GM21825 (cell line): Measurements from ENCODE around the gene DEUP1.
"Not testable (repeated sequence)": the region's sequence is repeated elsewhere in the genome, so short reads cannot be mapped to it uniquely, and the experiment has no call there.

Experiments used
- ATAC-seq: cut with Tn5 transposase; IDR thresholded peaks from one replicate; pipeline ENCODE4 v1.9.1; 2021; ENCODE audit warnings: mild to moderate bottlenecking, moderate library complexity; ENCODE audit not compliant: unreplicated experiment

DEUP1 gene

DNA sequence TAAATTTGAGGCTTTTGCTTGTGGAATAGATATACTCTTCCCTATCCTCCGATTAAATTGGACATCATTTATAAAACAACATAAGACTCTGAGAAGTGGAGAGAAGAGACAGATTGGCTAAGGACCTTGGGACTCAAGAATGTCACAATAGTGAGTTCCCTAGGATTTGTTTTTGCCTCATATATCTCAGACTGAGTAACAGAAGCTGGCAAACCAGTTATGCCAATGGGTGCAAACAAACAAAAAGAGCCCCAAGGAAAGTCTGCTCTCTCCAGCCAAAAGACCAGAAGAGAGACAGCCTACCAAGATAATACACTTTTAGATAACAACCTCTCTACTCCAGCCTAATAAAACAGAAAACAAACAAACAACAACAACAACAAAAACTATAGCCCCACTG is 28.9 kb downstream of the DEUP1 start:
- no peak for ATAC-seq

DNA sequence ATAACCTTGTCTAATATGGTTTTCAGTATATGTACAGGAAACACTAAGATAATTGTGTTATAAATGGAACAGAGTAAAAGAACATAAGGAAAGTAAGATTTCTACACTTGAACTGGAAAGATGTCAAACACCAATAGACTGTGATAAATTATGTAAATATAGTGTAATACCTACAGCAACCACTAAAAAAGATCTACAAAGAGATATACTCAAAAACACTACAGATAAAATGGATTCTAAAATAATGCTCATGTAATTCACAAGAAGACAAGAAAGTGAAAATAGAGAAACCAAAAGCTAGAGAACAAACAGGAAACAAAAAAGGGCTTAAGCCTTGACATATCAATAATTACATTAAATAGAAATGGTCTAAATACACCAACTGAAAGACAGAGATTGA is 30.9 kb downstream of the DEUP1 start:
- no peak for ATAC-seq

DNA sequence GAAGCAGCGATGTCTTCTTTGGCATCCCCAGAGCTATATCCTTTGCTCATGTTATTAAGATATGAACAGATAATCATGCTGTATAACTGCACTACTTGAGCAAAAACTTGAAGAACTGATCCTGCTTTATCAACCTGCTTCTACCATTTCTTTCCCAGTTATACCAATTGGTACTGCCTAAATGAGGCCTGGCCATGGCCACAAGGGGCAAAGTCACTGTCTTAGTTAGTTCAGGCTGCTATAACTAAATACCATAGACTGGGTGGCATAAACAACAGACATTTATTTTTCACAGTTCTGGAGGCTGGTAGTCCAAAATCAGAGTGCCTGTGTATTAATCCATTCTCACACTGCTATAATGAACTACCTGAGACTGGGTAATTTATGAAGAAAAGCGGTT is 37.5 kb downstream of the DEUP1 start:
- ATAC-seq, result no peak

DNA sequence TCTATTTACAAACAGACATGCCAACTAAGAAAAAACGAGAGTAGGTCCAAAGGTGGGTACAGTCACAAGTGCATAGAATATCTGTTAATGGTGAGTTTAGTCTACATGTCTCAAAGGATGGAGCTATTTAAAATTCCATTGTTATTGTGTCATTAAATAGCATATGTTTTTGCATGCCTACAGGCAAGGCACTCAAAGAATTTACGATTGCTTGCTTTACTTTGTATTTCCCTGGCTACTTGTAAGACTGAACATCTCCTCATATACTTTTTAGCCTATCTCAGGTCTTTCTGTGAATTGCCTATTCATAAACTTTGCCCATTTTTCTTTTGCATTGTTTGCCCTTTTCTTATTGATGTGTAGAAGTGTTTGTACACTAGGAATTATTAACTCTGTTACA is 39.7 kb downstream of the DEUP1 start:
- ATAC-seq, result no peak

DNA sequence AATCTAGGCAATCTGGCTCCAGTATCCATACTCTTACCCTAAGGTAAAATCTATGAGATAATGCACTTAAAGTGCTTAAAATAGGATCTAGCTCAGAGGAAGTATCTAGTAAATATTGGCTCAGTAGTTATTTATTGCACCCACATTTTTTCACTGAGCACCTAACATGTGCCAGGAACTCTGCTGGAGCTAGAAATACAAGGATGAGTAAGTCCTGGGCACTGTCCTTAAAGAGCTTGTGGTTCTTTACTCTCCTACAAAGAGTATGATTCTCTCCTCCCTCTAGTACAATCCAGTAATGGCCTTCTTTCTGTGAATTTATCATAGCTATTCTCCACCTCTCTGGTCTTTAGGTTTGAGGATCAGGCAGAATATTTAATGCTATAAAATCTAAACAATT is 59.2 kb downstream of the DEUP1 start:
- ATAC-seq, result no peak

DNA sequence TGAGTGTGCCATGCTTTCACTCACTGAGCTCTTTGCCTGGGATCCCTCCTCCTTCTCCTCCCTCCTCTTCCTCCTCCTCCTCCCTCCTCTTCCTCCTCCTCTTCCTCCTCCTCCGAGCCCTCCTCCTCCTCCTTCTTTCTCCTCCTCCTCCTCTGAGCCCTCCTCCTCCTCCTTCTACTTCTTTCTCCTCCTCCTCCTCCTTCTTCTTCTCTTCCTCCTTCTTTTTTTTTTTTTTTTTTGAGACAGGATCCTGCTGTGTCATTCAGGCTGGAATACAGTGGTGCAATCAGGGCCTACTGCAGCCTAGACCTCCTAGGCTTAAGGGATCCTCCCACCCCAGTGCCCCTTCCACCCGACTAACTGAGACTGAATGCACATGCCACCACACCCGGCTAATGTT is 62.3 kb downstream of the DEUP1 start:
- ATAC-seq, result no peak

DNA sequence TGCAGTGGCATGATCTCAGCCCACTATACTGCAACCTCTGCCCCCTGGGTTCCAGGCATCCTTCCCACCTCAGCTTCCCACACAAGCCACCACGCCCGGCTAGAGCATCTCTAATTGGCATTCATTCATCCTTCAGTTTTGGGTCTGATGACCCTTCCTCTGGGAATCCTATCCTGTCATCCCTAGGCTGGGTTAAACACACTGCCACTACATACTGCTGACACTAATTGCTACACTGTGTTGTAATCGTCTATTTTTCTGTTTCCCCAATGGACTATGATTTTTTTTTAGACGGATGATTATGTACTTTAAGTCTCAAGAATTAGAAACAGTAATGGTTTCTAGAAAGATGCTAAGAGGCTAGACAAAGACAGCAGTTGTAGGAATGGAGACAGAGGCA is 62.8 kb downstream of the DEUP1 start:
- ATAC-seq, result no peak

DNA sequence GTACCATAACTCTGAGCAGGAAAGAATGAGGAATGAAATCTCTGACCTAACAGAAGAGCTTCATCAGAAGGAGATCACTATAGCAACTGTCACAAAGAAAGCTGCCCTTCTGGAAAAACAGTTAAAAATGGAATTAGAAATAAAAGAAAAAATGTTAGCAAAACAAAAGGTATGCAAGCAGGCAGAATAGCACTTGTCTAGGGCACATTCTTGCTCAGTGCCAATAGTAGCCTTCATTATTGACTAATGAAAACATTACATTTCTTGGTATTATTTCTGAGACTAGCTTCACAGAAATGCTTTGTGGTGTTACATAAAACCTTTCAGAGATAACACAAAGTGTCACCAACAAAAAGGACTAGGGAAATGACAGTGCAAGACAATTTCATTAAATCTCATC is 63.9 kb downstream of the DEUP1 start:
- ATAC-seq, result no peak

DNA sequence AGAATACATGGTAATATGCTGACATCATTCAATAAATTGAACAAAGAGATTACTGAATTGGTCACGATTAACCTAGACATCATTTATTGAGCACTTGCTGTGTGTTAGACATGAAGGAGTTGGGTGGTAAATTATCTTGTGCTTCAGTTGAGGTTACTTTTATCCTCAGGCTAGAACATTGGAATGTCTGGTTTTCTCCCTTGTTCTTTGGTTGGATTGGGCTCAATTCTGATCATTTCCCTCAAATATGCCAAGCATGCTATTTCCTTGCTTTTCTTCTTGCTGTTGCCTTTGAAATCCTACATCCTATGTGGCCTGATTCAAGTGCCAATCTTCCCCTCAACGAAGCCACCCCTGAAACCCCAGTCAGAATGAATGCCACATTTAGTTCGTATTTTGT is 65.8 kb downstream of the DEUP1 start:
- no peak for ATAC-seq

DNA sequence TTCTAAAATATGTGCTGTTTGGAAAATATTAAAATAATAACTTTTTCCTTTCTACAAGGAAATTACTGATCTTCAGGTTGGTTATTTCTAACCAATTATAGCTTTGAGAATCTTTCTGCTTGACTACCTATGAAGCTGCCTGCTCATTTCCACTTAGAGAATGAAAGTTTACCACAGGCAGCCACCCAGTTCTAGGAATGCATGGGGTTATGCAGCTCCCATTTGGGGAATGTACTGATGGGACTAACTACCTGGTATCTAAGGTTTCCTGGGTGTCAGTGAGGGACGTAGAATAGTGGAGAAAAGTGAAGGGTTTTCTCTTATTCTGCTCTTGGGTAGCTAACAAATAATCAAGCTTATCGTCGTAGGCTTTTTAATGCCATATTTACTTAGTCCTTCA is 73.4 kb downstream of the DEUP1 start:
- no peak for ATAC-seq

DNA sequence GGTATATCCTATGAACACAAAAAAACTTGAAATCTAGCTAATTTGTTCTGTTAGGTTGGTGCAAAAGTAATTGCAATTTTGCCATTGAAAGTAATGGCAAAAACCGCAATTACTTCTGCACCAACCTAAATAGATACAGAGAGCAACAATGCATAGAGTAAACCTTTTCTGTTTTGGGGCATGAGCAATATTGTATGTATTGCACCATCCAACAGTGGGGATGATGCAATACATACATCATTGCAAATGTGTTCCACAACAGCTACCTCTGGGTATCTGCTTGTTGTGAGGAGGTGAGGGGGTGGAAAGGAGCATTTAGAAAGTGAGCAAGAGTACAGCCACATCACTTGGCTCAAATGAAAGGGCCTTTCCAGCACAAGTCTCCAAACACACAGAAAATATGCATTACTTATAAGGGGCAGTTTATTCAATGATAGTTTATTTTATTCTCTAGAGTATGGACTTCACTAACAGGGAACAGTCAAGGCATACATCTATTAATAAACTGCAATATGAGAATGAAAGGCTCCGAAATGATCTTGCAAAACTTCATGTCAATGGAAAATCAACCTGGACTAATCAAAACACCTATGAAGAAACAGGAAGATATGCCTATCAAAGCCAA is 77.3 kb downstream of the DEUP1 start:
- ATAC-seq, result no peak

DNA sequence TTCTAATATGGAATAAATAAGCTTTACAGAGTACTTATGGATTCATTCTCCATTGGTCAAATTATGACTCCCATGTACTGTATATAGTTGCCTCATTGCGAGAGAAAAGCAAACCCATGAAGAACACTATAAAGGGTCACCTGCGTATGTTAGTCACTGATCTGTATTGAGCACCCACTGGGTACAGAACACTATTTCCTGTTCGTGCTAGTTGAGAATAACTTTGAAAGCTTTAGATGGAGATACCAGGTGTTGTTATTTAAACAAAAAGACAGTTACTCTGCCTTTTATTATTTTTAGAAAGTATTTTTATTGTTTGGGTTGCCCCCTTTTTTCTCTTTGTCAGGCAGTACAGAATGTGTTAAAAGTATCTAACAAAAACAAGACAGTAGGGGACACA is 79.9 kb downstream of the DEUP1 start:
- ATAC-seq, result no peak

DNA sequence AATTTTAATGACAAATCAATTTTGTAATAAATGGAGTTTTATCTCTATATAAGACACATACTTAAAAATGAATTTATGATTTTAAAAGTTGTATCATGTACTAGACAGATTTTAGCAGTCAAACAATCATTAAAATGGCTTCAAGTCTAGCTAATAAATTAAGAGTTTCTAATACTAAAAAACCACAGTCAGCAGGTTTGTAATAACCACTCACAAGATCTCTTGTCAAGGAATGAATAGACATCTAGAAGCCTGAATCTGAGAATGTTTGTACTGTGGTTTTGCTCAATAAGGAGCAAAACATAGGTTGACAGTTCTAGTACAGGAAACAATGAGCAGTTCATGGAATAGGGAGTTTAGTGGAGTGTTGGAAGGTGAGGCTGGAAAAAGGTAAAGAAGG is 81.2 kb downstream of the DEUP1 start:
- no peak for ATAC-seq

DNA sequence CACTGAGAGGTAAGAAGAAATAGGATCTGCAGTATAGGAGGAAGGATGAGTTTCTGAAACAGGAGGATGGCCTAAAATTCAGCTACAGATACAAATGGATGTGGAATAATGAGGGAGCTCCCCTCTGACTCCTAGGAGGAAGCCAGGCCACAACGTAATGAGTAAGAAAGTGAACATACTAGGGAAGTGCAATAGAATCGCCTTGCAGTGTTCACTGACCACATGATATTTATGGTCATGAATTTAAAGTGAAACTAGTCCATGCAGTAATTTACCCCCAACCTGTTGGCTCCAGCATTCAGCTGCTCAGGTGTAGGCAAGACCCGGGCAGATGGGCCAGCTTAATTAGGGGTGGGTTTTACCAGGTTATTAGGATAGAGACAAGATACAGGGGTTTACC is 101.7 kb downstream of the DEUP1 start:
- no peak for ATAC-seq

DNA sequence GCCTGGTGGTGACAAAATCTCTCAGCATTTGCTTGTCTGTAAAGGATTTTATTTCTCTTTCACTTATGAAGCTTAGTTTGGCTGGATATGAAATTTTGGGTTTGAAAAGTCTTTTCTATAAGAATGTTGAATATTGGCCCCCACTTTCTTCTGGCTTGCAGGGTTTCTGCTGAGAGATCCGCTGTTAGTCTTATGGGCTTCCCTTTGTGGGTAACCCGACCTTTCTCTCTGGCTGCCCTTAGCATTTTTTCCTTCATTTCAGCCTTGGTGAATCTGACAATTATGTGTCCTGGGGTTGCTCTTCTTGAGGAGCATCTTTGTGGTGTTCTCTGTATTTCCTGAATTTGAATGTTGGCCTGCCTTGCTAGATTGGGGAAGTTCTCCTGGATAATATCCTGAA is 112.7 kb downstream of the DEUP1 start:
- not testable (repeated sequence) for ATAC-seq

DNA sequence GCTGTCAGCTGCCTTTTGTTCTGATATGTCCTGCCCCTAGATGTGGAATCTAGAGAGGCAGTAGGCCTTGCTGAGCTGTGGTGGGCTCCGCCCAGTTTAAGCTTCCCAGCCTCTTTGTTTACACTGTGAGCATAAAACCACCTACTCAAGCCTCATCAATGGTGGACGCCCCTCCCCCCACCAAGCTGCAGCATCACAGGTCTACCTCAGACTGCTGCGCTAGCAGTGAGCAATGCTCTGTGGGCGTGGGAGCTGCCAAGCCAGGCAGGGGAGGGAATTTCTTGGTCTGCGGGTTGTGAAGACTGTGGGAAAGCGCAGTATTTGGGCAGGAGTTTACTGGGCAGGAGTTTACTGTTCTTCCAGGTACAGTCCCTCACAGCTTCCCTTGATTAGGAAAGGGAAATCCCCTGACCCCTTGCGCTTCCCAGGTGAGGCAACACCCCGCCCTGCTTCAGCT is 114.1 kb downstream of the DEUP1 start:
- ATAC-seq, result no peak

DNA sequence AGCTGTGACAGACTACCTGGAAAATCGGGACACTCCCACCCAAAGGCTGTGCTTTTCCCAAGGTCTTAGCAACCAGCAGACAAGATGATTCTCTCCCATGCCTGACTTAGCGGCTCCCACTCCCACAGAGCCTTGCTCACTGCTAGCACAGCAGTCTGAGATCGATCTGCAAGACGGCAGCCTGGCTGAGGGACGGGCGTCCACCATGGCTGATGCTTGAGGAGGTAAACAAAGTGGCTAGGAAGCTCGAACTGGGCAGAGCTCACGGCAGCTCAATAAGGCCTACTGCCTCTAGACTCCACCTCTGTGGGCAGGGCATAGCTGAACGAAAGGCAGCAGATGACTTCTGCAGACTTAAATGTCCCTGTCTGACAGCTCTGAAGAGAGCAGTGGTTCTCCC is 127.7 kb downstream of the DEUP1 start:
- ATAC-seq, result no peak

DNA sequence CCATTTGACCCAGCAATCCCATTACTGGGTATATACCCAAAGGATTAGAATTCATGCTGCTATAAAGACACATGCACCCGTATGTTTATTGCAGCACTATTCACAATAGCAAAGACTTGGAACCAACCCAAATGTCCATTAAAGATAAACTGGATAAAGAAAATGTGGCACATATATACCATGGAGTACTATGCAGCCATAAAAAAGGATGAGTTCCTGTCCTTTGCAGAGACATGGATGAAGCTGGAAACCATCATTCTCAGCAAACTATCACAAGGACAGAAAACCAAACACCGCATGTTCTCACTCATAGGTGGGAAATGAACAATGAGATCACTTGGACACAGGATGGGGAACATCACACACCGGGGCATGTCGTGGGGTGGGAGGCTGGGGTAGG is 133.1 kb downstream of the DEUP1 start:
- ATAC-seq, result not testable (repeated sequence)

DNA sequence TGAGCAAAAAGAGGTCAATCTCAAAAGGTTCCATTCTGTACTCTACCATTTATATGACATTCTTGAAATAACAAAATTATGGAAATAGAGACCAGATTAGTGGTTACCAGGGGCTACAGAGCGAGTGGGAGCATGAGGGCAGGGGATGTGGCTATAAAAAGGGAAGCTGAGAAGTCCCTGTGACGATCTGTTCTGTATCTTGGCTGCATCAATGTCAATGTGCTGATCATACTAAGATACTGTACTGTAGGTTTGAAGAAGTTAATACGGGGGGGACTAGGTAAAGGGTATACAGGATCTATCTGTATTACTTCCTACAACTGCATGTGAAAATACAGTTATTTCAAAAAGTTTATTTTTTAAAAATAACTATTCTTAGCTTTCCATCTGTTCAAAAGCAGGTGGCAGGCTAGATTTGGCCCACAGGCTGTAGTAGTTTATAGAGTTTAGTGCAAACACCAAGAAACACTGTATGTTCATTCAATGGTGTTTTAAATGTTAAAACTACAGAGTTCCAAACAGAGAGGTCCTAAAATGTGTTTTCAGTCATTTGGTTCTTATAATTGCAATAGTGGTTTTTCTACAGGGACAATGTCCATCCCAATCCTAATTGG is 134.5 kb downstream of the DEUP1 start:
- no peak for ATAC-seq

DNA sequence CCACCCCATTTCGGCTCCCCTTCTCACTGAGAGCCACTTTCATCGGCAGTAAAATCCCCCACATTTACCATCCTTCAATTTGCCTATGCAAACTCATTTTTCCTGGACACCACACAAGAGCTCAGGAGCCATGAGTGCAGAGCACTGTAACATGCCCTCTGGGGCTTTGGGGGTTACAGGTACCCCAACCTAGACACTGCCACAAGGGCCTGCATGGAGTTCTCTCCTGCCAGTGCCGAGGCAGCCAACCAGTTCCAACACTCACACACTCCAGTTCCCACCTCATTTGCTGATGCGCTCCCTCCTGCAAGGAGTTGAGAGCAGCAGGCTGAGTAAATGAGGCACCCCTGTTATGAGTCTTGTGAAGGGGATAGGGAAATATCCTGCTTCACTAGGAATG is 136.5 kb downstream of the DEUP1 start:
- no peak for ATAC-seq

DNA sequence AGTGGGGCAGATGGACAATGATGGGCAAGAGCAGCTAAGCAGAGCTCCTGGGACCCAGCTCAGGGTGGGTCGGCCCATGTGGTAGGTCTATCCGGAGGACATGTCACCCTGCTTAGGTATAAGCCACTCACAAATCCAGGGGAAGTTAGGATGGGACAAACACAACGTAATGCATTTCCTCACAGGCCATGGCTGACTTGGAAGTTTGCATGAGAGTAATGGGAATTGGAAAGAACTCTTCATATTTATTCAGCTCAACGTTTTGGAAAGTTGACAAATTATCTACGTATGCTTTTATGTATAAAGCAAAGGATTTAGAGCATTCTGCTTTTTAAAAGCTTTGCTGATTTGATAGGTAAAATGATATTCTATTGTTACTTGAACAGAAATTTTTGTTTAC is 137.7 kb downstream of the DEUP1 start:
- ATAC-seq, result no peak

DNA sequence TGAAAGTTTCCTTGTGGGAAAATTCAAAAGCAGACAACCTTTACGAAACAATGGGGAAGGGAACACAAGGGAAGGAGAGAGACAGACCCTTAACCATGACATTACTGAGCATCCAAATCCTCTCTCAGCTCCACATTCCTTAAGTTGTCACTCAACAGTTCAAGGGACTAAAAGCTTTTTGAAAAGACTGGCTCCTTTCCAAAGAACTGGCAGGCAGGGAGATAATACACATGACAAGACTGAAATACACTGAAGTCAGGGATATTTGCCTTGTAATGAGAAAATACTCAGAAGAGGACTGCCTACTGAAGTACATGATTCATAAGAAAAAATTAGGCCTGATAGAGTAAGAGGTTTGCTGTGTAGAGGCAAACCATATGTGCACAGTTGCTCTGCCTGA is 143.6 kb downstream of the DEUP1 start:
- no peak for ATAC-seq

DNA sequence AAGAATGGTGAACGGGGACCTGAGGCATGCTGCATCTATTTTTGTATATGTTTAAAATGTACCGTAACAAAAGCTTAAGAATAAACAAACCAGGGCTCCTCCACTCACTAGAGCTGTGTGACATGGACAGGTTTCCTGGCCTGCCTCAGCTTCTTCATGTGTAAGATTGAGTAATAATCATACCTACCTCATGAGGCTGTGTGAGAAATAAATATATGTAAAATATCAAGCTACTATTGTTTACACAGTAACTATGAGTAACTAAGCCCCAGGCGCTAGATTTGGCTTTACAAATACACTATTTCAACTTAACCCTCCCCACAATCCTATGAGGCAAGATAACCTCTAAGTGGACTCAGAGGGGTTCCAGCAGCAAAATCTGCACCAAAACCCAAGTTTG is 146.3 kb downstream of the DEUP1 start:
- no peak for ATAC-seq
